ENCODE data around the gene LSM4. TPM values are rescaled to one million over a fixed set of nuclear protein-coding genes. Genes with fewer than 3 reads are reported as not detected.

The LSM4 gene
- total and polyA plus RNA-seq, 2 experiments from 2014 or later = 591 to 637 TPM

DNA sequence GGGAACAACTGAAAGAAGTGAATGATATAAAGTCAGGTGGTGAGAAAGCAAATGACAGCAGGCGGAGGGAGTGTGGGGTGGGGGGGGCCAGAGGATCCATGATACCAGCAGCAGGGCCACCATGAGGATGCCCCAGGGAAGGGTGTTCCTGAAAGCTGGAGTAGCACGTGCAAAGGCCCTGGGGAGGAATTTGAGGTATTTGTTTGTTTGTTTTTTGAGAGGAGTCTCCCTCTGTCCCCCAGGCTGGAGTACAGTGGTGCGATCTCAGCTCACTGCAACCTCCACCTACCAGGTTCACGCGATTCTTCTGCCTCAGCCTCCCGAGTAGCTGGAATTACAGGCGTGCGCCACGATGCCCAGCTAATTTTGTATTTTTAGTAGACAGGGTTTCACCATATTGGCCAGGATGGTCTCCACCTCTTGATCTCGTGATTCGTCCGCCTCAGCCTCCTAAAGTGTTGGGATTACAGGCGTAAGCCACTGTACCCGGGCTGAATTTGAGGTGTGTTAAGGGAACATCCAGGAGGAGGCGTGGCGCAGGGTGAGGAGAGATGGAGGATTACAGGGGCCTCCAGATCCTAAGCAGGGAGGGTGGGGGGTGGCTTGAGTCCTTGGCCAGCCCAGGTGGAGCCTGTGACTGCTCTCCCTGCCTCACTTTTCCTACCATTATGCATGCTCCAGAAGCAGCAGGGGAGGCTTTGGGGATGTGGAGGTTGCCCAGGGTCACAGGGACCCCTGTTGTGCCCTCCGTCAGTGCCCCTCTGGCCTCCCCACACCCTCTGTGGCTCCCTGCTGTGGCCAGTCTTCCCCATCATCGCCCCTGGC is 29.0 kb downstream of the LSM4 start:
- Mint-ChIP-seq H3K9me3 (peaks cover 2% of the 10 kb centered on the region; the same call in 1 of the 3 replicates), H3K27me3 (ENCODE audit: insufficient read depth, low read depth, poor library complexity) (peaks cover 23% of the 10 kb centered on the region), H3K27ac (peak overlapping the region; percentile 39), H3K4me3 (peak overlapping the region; percentile 86), H3K4me1 (peaks cover 30% of the 10 kb centered on the region), H3K36me3 (ENCODE audit: low read depth) (no peaks in the 10 kb centered on the region)
- H4K20me1 ChIP-seq (replicated peaks; ENCODE audit: insufficient read depth) = no peaks in the 10 kb centered on the region
- peaks cover 40% of the 10 kb centered on the region for H3K4me1 ChIP-seq (ENCODE audit: insufficient read depth)
- peak; percentile 13 for ATAC-seq
- peak overlapping the region; percentile 92 for H3K4me3 ChIP-seq
- H3K4me2 ChIP-seq = peak overlapping the region; percentile 87
- peak overlapping the region; percentile 97 for H3K27ac ChIP-seq (ENCODE audit: low read depth)
- H3F3A ChIP-seq (replicated peaks; ENCODE audit: low read depth) = peaks cover 22% of the 10 kb centered on the region
- TF ChIP-seq, protein P1, sequence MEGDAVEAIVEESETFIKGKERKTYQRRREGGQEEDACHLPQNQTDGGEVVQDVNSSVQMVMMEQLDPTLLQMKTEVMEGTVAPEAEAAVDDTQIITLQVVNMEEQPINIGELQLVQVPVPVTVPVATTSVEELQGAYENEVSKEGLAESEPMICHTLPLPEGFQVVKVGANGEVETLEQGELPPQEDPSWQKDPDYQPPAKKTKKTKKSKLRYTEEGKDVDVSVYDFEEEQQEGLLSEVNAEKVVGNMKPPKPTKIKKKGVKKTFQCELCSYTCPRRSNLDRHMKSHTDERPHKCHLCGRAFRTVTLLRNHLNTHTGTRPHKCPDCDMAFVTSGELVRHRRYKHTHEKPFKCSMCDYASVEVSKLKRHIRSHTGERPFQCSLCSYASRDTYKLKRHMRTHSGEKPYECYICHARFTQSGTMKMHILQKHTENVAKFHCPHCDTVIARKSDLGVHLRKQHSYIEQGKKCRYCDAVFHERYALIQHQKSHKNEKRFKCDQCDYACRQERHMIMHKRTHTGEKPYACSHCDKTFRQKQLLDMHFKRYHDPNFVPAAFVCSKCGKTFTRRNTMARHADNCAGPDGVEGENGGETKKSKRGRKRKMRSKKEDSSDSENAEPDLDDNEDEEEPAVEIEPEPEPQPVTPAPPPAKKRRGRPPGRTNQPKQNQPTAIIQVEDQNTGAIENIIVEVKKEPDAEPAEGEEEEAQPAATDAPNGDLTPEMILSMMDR (conservative IDR thresholded peaks at IDR 0.05; ENCODE audit: low read depth in 2 of 2) = peak in 1 of 2 experiments; percentile 17; a peak in 1 of 4 replicates
- no peak for TF ChIP-seq CREB1 (CRISPR knock-in tag; IDR thresholded peaks at IDR 0.05; ENCODE audit: low read depth)
- H3K27me3 ChIP-seq (ENCODE audit: insufficient read depth) = no peaks in the 10 kb centered on the region
- peak; percentile 56 for DNase-seq (ENCODE audit: low spot score)
- H3K36me3 ChIP-seq (ENCODE audit: insufficient read depth) = no peaks in the 10 kb centered on the region
- no peaks in the 10 kb centered on the region for H3K9me2 ChIP-seq (ENCODE audit: insufficient read depth)
- no peaks in the 10 kb centered on the region; the same call in 1 of the 2 replicates for H3K79me2 ChIP-seq (replicated peaks; ENCODE audit: insufficient read depth)
- H2AFZ ChIP-seq = peak overlapping the region; percentile 34; the same call in 1 of the 2 replicates

DNA sequence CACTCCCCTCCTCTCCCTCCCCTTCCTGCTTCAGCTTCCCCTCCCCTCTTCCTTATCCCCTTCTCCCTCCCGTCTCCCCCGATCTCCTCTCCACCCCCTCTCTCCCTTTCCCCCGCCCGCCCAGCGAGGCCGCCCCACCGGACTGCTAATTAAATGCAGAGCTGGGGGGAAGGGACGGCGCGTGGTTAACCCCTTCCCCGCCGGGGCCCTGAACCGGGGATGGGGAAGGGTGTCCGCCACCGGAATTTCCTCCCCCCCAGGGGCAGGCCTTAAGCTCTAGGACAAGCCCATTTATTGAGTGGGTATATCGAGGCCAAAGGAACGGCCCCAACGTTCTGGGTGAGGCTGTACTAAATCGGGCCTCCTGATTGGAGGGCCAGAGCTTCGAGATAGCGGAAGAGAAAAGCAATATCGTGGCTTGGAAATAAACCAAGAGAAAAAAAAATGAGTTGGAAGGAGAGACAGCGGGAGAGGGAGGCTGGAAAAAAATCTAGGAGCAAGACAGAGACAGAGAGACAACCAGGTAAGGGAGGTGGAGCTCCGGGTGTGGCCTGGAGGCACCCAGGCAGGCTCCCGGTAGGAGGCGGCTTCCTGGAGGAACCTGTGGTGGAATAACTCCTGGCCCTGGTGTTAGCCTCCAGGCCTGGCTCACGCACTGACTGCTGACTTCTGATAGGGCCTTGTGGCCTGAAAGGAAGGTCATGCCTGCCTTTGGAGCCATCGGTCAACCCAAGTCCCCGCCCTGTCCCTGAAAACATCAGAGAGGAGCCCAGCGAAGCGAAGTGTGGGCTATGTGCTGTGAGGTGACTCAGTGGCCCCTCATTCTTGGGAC is 29.9 kb downstream of the LSM4 start:
- H3K27ac Mint-ChIP-seq = peak overlapping the region; percentile 92
- H3K27me3 ChIP-seq (ENCODE audit: insufficient read depth) = no peaks in the 10 kb centered on the region
- H3K4me3 Mint-ChIP-seq = peak overlapping the region; percentile 86
- 0 out of 2 replicates have a peak, but pooled peaks have one; percentile 18 for TF ChIP-seq POLR2AphosphoS5 (IDR thresholded peaks at IDR 0.05; ENCODE audit: low read depth)
- TF ChIP-seq, protein P2, sequence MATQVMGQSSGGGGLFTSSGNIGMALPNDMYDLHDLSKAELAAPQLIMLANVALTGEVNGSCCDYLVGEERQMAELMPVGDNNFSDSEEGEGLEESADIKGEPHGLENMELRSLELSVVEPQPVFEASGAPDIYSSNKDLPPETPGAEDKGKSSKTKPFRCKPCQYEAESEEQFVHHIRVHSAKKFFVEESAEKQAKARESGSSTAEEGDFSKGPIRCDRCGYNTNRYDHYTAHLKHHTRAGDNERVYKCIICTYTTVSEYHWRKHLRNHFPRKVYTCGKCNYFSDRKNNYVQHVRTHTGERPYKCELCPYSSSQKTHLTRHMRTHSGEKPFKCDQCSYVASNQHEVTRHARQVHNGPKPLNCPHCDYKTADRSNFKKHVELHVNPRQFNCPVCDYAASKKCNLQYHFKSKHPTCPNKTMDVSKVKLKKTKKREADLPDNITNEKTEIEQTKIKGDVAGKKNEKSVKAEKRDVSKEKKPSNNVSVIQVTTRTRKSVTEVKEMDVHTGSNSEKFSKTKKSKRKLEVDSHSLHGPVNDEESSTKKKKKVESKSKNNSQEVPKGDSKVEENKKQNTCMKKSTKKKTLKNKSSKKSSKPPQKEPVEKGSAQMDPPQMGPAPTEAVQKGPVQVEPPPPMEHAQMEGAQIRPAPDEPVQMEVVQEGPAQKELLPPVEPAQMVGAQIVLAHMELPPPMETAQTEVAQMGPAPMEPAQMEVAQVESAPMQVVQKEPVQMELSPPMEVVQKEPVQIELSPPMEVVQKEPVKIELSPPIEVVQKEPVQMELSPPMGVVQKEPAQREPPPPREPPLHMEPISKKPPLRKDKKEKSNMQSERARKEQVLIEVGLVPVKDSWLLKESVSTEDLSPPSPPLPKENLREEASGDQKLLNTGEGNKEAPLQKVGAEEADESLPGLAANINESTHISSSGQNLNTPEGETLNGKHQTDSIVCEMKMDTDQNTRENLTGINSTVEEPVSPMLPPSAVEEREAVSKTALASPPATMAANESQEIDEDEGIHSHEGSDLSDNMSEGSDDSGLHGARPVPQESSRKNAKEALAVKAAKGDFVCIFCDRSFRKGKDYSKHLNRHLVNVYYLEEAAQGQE (IDR thresholded peaks at IDR 0.05; ENCODE audit: unreplicated experiment) = no peak
- TF ChIP-seq STAT1 (IDR thresholded peaks at IDR 0.05; ENCODE audit: unreplicated experiment) = no peak
- TF ChIP-seq CREB1 (CRISPR knock-in tag; IDR thresholded peaks at IDR 0.05; ENCODE audit: low read depth) = peak; percentile 29; the same call in 1 of the 2 replicates
- peaks cover 27% of the 10 kb centered on the region for H3F3A ChIP-seq (replicated peaks; ENCODE audit: low read depth)
- peak; percentile 97 for DNase-seq (ENCODE audit: low spot score)
- H3K9me3 Mint-ChIP-seq = peaks cover 2% of the 10 kb centered on the region; the same call in 1 of the 3 replicates
- H3K36me3 ChIP-seq (ENCODE audit: insufficient read depth) = no peaks in the 10 kb centered on the region
- peak overlapping the region; percentile 94 for H3K4me2 ChIP-seq
- no peaks in the 10 kb centered on the region for H3K9me2 ChIP-seq (ENCODE audit: insufficient read depth)
- peaks cover 48% of the 10 kb centered on the region for H3K4me1 ChIP-seq (ENCODE audit: insufficient read depth)
- H3K27ac ChIP-seq (ENCODE audit: low read depth) = peak overlapping the region; percentile 98
- peak overlapping the region; percentile 92 for H3K4me3 ChIP-seq
- no peaks in the 10 kb centered on the region for H4K20me1 ChIP-seq (replicated peaks; ENCODE audit: insufficient read depth)
- H3K79me2 ChIP-seq (replicated peaks; ENCODE audit: insufficient read depth) = no peaks in the 10 kb centered on the region; the same call in 1 of the 2 replicates
- H3K36me3 Mint-ChIP-seq (ENCODE audit: low read depth) = no peaks in the 10 kb centered on the region
- H3K4me1 Mint-ChIP-seq = peaks cover 34% of the 10 kb centered on the region
- peak overlapping the region; percentile 94 for H2AFZ ChIP-seq
- H3K27me3 Mint-ChIP-seq (ENCODE audit: insufficient read depth, low read depth, poor library complexity) = peaks cover 23% of the 10 kb centered on the region
- peak; percentile 47 for ATAC-seq

Measured in GM23338 (cell line).